HG03469 (cell line): ENCODE measurements around the gene RAPGEF1.

Experiments
- ATAC-seq: cut with Tn5 transposase; IDR thresholded peaks from one replicate; pipeline ENCODE4 v1.9.1; 2021; ENCODE audit warnings: mild to moderate bottlenecking, moderate library complexity, moderate number of reproducible peaks; ENCODE audit not compliant: unreplicated experiment

Gene RAPGEF1

DNA sequence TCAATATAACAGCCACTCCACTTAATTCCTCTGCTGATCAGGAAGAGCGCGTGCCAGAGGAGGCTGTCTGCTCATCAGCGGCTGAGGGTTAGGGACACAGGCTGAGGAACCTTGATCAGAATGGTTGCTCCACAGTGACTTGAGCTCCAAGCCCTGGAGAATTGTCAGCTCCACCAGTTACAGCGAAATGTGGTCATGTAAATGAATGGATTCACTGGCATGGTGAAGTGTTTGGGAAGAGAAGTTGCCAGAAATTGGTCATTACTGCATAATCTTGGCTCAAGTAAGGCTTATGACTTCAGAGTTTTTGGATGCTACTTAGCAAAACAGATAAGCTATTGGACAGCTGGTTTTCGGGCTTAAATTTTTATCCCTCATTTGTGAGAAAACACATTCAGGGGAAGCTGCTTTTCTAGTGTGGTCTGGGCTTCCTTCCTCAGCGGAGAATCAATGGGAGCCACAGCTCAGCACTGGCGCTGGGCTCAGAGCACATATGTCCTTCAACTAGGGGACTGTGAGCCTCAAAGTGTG is 129.6 kb downstream of the RAPGEF1 start:
- no peak for ATAC-seq

DNA sequence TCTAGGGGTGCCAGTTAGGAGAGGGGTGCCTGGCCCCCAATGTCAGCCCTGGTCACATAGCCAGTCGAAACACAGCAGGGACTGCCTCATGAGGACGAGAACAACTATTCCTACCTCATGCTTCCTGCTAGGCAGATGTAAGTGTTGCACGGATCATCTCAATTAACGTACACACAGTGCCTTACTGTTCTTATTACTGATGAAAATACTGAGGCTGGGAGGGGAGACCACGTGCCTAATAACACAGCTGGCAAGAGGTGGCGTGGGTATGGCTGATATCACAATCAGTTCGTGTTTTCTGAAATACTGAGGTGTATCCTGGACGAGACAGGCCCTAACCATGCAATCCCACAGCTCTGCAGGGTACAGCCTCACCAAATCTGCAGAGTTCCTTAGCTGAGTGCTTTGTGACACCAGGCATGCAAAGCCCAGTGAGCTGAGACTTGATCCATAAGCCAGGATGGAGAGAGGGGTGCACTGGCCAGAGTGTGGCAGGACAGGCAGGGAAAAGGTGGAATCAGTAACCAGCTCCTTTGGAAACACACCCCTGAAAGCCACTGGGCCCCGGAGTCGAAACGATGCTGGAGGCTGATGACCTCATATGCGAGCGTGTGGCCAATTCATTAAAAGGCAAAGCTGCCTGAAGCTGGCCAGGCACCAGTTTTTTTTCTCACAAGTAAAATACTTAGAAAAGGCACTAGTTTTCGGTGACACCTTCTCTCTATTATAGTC is 130.6 kb downstream of the RAPGEF1 start:
- ATAC-seq, result no peak

DNA sequence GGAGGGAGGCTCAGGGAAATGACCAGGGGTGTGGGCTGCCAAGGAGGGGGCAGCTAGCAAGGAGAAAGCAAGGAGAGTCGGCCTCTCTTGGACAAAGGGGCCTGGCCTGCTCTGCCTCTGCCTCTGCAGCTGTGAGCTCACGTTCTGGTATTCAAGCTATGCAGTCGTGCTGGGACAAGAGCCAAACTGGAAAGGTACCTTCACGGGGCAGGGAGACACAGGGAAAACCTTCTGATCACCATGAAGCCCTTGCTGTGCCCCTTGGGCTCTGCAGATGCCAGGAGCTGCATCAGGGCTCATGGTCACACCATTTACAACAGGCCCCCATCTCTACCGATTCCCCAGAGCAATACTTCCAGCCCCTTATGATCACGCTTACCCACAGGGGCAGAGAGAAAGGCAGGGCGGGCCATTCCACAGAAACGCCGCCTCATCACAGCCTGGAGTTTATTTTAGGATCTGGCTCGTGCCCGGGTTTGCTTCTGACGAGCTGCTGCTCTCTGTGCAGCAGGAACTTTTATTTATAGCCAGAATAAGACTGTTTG is 131.3 kb downstream of the RAPGEF1 start:
- ATAC-seq, result no peak

DNA sequence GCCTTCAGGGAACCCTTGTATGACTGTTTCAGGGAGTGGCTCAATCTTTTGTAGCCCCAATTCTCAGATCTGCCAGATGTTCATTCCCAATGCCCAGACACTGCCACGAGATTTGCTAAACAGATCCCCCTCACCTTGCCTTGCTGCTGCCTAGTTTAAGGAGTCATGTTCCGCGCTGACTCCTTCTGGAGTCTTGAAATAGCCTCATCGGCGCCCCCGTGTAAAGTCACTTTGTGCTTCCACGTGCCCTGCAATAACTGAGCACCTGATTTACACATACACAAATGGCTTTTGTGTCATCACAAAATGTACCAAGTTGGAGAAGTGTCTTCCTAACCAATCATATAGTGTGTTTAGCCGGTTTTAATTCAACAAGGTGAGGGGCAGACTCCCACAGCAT is 132.3 kb downstream of the RAPGEF1 start:
- ATAC-seq, result no peak

DNA sequence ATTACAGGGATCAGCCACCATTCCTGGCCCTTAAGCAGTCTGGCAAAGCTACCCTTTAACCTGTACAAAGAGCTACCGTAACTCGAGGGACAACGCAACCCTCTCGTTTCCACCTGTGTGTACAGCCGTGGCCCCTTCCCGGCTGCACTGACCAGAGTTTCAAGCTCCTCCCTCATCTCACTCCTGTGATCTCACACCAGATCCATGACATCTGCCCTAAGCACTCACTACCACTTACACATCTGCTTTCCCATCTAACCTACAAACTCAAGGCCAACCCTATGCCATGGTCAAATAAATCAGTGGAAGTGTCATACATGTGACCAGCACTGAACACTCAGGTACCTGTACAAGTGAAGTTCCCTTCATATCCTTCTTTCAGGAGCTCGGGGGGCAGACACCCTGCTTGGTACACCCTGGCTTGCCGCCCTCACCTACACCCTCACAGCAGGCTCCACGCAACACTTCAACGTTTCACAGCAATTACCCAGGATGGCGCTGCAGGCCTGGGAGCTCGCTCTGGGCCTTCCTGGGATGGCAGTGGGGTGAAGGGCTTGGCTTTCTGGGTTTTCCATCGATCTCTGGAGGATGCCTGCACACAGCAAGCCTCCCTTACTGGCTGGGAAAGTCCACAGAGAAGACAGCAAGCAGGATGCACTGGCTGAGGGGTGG is 132.8 kb downstream of the RAPGEF1 start:
- ATAC-seq, result no peak

DNA sequence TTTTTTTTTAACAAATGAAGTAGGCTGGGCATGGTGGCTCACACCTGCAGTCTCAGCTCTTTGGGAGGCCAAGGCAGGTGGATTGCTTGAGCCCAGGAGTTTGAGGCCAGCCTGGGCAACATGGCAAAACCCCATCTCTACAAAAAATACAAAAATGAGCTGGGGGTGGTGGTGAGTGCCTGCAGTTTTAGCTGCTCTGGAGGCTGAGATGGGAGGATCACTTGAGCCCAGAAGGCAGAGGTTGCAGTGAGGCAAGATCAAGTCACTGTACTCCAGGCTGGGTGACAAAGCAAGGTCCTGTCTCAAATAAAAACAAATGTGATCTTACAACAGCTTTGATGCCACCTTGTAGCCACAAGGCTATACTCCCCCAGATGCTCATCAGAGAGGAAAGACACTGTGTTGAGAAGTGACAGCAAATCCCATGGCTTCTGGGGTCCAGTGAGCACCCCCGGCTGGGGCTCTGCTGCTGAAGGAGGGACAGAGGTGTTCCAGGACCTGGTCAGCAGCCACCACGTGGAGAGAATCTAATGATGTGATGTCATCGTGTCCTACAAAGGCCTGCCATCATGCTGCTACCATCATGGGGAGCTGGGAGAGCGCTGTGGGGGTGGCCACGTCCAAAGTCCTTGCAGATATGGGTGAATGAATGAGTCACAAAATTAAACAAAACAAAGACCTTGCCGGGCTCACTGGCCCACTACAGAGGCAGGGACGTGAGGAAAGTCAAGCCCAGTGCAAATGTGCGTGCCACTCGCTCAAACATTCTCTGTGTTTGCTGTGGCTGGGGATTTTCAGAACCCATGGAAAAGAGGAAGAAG is 133.9 kb downstream of the RAPGEF1 start:
- ATAC-seq, result no peak

DNA sequence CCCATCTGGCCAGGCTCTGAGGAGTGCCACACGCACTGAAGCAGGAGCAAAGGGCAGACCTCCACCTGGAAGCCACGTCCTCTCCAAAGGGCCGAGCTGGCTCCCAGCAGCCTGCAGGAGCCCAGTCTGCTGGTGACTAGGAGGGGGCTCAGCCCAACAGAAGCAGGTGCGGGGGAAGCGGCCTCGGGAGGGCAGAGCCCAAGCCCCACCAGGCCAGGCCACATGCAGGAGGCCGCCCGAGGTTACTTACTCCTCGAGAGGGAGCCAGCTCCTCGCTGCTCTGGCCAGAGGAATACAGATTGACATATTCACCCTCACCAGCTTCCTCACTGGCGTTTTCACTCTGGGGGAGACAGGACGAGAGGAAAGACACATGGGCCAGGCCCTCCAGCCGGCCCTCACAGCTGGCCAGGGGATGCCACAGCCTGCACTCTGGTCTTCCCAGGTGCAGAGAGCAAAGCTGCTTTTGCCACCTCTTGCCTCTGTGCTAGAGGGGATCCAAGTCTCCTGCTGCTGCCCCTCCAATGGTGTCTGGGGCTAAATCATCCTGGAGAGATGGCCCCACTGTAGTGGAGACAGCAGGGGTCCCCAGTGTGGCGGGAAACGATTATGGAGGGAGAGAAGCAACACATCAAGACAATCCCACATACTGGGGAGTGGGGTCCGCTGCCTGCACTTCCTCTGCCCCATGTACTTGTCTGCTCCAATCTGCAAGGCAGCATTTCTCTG is 136.0 kb downstream of the RAPGEF1 start:
- ATAC-seq, result no peak

DNA sequence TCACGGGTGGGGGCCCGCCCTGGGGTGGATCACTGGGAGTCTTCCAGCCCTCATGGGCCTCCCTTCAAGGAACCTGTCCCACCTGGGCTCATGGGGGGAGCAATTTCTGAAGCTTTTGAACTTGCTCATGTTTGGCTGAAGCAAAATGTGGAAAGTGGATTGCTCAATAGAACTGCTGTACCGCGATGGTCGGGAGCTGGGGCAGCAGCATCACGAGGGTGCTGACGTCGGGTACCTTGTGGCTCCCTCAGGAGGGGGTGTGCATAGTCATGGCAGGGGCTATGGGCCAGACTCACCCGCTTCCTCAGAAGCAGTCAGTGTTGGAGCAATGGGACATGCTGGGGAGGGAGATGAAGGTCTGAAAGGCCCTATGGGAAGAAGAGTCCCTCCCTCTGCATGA is 136.7 kb downstream of the RAPGEF1 start:
- ATAC-seq, result no peak

DNA sequence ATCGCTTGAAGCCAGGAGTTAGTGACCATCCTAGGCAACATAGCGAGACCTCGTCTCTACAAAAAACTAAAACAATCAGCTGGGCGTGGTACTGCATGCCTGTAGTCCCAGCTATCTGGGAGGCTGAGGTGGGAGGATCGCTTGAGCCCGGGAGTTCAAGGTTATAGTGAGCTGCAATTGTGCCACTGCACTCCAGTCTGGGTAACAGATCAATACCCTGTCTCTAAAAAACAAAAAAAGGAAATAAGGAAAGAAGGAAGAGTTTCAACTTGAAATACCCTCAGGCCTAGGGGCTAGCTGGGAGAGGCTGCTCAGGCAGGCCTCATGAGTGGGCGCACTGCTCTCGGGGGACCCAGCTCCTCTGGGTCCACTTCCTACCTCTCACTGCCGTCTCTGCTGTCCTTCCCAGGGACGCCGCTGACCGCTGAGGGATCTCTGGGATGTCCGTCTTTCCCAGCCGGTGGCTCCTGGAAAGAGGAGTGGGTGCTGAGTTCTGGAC is 138.1 kb downstream of the RAPGEF1 start:
- no peak for ATAC-seq

DNA sequence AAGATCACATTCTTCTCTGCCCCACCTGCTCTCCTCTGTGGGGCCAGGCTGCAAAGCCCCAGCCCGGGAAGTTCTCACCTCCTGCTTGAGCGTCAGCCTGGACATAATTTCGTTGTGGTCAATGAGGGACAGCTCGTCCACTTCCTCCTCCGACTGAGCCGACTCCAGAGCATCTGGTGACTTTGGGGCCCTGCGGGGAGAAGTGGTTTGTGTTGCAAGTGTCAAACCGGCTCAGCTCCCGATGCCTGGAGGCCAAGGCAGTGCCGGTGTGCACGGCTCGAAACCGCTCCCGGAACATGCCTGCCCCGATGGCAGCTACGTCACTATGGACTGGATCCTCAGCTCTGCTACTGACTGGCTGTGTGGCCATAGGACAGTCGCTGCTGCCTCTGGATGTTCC is 141.8 kb downstream of the RAPGEF1 start:
- ATAC-seq, result no peak

DNA sequence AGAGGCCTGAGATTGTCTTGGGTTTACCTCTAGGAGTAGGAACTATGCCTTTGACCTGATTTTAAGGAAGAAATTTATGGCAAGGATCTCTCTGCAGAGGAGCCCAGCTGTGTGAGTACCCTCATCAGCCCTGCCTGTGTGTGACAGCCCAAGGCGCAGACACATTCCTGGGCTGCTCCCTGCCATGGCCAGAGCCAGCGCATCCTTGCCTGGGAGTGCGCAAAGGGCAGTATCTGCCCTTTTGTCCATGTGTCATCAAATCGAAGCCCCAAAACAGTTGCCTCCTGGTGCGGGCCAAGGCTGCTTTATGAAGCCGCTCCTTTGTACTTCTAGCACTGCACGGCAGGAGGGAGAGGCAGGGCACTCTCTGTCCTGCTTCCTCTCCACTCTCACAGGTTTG is 142.6 kb downstream of the RAPGEF1 start:
- no peak for ATAC-seq

DNA sequence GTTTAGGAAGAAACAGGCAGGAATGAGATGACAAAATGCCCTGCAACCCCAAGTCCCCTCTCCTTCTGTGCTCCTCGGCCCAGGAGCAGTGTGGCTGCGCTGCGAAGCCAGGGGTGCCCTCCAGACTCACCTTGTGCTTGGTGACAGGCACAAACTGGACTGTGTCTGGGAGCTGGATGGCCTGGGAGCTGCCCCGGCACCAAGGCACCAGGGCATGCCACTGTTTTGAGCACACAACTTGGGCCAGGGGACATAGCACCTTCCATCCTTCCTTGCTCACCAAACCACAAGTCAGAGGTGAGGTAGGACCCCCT is 143.5 kb downstream of the RAPGEF1 start:
- no peak for ATAC-seq

DNA sequence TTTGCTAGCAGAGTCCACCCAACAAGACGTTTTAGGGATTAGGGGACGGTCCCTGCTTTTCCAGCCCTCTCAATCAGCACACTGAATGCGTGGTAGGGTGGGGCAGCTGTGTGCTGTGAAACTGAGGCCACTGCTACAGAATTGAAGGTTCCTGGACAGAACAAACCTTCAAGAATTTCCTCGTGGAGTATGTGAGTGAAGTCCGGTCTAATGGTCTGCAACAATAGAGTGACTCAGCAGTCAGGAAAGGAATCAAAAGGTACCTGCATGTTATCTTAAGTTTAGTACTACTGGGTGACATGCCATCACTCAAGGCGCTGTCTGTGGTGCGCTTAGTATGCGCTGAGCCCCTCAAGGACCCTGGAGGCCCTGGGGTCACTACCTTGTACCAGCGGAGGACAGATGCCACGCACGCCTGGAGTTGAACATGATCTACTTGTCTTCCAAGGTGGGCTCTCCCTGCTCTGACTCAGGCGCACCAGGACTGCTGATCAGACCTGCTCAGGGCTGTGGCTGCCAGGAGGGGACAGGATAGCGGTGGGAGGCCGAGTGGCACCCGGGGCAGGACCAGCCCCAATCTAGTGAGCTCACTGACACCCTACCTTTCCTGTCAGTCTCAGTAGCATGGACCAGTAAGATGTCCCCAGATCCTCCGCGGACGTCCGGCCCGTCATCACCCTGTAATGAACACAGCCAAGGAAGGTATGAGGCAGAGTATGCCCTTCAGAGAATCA is 144.0 kb downstream of the RAPGEF1 start:
- no peak for ATAC-seq

DNA sequence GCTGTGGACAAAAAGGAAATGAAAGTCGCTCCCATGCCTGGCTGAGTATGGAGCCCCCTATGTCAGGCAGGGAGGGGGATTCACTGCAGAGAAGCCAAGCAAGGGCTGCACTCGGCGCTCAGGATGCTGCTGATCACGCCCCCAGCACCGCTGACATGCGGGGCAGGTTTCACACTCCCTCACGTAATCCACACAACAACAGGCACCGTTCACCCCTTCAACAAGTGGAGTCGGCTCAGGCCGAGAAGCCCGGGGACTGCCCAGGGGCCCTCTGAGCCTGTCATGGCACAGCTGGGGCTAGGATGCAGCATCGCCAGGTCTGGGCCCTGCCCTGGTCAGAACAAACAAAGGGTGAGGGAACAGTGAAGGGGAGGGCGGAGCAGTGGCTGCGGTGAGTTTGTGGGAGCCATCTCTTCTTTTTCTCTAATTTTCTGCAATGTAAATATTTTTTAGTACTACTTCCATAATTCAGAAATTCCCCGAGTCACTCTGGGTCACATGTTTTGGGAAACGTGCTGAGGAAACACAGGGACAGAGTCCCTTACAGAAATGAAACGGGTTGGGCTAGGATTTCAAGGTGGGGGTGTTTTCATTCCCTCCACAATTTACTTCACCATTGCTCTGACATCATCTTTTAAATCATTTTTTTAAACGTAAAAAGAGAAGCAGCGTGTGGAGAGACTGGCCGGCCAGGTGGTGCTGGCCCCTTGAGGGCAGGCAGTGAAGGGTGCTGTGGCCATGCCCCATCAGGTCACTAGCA is 144.8 kb downstream of the RAPGEF1 start:
- no peak for ATAC-seq

DNA sequence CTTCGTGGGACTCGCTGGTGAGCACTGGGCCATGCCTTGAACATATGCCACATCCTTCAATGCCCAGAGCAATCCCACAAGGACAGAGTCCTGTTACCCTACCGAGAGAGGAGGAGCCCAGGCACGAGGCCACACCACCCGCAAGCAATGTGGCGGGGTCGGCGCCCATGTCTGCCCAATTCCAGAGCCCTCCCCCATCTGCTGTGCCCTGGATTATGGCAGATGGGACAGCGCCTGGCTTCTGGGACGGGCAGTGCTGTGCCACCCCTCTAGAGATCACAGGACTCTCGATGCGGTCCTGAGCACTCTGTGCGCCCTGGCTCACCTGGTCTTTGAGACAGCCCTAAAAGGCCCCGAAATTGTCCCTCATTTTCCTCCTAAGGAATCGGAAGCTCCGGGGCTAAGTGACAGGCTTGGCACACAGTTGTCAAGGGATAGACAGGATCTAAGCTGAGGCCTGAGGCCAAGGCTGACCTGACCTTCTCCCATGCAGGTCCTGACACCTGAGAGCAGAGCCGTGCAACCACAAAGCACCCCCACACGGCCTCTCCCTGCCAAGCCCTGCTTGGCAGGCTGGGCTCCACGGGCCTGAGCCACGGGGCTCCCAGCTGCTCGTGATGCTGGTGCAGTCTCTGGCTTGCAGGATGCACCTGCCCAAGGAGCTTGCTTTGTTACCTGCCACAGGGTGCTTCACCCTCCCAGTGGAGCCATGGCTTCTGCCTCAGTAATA is 145.8 kb downstream of the RAPGEF1 start:
- no peak for ATAC-seq

DNA sequence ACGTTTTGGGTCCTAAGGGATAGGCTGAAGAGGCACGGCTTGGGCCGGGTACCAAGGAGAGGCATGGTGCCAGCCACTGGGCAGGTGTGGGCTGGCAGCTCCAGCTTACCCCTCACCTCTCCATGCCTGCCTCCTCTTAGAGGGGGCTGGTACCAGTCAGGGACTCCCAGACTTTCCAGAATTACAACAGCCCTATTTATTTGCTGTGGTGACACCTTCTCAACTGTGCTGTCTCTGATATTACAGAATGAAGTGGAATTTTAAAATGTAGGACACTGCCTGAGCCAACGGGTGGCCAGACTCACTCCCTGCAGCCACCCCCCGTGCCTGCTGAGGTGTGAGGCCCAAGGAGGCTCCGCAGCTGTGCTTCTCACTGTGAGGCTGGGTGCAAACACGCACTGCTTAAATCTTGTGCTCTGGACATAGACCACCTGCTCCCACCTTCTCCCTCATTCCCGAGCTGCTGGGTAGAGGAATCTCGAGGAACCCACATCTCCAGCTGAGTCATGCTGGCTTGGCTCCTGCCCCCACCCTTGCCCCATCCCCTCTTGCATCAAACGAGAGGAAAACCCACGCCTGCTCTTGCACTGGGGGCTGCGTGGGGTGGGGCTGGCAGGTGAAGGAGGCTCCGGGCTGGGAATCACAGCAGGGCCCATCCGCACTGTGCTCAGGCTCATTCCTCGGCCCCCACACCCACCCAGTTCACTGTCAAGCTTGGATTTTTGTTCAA is 146.6 kb downstream of the RAPGEF1 start:
- ATAC-seq, result no peak

DNA sequence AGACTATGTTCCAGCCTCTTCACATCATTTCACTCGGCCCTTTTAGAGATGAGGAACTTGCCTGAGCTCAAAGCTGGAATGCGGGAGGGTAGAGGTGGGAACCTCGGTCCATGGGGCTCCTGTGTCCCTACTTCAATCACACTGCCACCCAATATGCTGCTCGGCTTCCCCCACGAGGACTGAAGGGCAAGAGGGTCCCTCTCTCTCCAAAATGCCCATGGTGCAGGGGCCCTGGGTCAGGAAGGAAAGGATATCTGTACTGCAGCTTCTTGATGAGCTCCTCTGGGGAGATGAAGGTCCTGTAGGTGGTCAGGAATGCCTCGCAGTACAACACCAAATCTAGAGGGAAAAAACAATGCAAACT is 148.0 kb downstream of the RAPGEF1 start:
- ATAC-seq, result no peak
